GM20431 (cell line): ENCODE measurements around the gene CPT1C.
"Not testable (repeated sequence)": the region's sequence is repeated elsewhere in the genome, so short reads cannot be mapped to it uniquely, and the experiment has no call there.

ENCODE experiments used
- in situ Hi-C: fragments of 300-500 bp; cut with MseI, MboI; formaldehyde crosslinking; loops from one replicate; pipeline ENCODE4 v1.15.0; 2020; ENCODE audit warnings: low sequenced_read_pairs; ENCODE audit not compliant: unreplicated experiment

CPT1C gene

GRCh38 chr19:49696115-49696514 is 5.2 kb downstream of the CPT1C start:
- in situ Hi-C loops = no loop called here

DNA sequence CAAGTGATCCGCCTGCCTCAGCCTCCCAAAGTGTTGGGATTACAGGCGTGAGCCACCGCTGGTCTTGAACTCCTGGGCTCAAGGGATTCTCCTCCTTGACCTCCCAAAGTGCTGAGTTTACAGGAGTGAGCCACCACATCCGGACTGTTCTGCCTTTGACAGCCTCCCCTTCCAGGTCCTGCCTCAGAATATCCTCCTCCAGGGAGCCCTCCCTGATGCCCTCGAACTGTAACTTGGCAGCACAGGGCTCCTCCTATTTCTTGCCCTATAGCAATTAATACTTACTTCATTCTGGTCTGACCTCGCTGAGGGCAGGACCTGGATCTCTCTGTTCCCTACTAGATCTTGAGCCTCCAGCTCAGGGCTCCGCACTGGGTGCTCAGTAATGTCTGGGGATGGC is 5.9 kb downstream of the CPT1C start:
- in situ Hi-C loops = no loop called here

- in situ Hi-C loops = no loop called here
These were observed 8.4 kb downstream of the CPT1C start for GRCh38 chr19:49699364-49699763.

- in situ Hi-C loops = no loop called here
These were observed 9.6 kb downstream of the CPT1C start for GRCh38 chr19:49700563-49700962.

GRCh38 chr19:49701271-49701786 is 10.4 kb downstream of the CPT1C start:
- in situ Hi-C loops = no loop called here

- in situ Hi-C loops = no loop called here
These were observed 14.1 kb downstream of the CPT1C start for GRCh38 chr19:49704888-49705642.

DNA sequence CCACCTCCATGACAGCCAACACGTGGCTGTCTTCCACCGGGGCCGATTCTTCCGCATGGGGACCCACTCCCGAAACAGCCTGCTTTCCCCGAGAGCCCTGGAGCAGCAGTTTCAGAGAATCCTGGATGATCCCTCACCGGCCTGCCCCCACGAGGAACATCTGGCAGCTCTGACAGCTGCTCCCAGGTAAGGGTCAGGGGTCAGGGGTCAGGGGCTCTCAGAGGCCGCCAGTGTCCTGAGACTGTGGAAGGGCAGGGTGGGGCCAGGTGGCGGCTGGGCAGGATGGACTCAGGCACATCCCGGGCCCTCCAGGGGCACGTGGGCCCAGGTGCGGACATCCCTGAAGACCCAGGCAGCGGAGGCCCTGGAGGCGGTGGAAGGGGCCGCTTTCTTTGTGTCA is 15.0 kb downstream of the CPT1C start:
- in situ Hi-C loops = no loop called here

DNA sequence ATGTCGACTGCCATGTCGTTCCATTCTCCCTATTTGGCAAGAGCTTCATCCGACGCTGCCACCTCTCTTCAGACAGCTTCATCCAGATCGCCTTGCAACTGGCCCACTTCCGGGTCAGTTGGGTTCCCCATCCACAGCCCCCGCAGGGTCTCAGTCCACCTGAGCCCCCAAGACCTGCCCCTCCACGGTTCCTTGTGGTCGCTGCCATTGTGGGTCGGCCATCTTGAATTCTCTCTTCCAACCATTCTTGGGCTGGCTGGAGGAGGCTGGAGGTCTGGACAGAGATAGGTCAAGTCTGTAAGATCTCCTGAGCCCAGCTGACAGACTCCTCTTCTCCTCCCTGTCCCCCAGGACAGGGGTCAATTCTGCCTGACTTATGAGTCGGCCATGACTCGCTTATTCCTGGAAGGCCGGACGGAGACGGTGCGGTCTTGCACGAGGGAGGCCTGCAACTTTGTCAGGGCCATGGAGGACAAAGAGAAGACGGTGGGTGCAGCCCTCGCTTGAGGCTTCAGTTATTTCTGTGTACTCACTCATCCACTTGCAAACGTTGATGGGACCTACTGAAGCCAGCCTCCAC is 19.5 kb downstream of the CPT1C start:
- in situ Hi-C loops = no loop called here

DNA sequence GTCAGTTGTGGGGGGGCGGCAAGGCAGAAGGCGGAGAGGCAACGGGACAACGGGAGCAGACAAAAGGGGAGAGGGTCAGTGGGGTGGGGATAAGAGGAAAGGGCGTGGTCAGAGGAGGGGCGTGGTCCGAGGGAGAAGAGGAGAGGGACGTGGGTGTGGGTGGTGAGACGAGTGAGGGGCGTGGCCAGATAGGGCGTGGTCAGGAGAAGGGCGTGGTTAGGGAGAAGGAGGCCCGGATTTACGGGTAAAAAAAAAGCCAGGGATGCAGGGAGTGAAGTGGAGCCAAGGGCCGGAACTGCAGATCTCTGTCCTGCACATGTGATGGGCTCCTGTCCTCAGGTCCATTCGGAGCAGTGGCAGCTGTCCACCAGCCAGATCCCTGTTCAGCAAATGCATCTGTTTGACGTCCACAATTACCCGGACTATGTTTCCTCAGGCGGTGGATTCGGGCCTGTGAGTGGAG is 21.5 kb downstream of the CPT1C start:
- in situ Hi-C loops = no loop called here

DNA sequence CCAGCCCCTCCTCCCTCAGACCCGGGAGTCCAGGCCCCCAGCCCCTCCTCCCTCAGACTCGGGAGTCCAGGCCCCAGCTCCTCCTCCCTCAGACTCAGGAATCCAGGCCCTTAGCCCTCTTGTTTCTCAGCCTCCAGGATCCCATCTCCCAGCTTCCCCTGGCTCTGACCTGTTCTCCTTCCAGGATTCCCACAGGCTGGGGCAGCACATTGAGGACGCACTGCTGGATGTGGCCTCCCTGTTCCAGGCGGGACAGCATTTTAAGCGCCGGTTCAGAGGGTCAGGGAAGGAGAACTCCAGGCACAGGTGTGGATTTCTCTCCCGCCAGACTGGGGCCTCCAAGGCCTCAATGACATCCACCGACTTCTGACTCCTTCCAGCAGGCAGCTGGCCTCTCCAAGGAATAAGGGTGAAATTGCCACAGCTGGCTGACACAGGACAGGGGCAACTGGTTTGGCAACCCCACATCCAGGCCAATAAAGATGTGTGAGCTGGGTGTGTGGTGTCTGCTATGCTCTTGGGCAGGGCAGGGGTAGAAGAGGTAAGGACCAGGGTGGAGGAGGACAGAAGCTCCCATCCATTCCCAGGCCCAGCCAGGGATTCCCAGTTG is 22.4 kb downstream of the CPT1C start:
- in situ Hi-C loops = no loop called here

- in situ Hi-C loops = no loop called here
These were observed 25.2 kb downstream of the CPT1C start for GRCh38 chr19:49716154-49716553.

- in situ Hi-C loops = no loop called here
These were observed 27.6 kb downstream of the CPT1C start for GRCh38 chr19:49718511-49718910.

GRCh38 chr19:49718991-49719390 is 28.1 kb downstream of the CPT1C start:
- in situ Hi-C loops = no loop called here

DNA sequence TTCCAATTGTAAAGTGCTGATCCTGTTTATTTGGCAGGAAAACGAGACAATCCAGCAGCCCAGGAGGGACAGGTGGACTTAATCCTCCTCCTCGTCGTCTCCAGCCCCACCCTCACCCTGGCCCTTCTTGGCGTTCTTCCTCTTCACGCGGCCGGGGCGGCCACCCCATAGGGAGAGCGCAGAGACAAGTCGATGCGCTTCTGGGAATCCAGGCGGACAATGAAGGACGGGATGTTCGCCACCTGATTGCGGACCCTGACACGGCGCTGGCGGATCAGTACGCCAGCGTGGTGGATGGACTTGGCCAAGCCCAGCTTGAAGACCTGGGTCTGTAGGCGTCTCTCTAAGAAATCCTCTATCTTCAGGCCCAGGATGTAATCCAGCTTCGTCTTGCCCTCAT is 28.5 kb downstream of the CPT1C start:
- in situ Hi-C loops = not testable (repeated sequence)

DNA sequence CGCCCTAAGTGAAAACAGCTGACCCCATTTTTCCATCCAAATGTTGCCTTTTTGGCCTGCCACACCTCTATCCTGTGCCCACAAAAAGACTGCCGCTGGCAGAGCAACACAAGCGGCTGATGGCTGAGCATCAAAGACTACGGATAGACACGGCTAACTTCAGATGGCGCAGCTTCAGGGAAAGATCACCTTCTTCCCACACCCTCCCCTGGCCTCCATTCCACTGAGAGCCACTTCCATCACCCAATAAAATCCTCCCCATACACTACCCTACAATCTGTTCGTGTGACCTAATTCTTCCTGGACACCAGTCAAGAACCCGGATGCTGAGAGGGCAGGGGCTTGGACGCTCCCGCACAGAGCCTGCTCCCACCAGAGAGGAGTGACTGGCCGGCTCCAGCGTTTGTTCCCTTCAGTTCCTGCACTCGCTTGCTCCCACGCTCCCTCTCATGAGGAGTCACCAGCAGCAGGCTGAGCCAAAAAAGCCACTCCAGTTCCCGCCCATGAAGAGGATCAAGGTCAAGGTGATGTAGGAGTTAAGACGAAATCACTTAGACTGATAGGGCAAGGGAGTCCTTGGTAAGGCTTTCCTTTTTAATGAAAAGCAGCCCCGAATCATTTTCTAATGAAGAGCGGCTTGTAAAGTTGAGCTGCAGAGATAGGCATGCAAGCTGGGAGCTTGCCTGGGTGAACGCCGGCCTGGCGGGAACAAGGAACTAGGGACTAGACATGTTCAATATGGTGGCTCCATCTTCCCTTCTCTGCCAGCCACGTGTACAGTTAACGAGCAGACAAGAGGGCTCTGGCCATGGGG is 36.5 kb downstream of the CPT1C start:
- in situ Hi-C loops = no loop called here

GRCh38 chr19:49730166-49730565 is 39.2 kb downstream of the CPT1C start:
- in situ Hi-C loops = no loop called here

DNA sequence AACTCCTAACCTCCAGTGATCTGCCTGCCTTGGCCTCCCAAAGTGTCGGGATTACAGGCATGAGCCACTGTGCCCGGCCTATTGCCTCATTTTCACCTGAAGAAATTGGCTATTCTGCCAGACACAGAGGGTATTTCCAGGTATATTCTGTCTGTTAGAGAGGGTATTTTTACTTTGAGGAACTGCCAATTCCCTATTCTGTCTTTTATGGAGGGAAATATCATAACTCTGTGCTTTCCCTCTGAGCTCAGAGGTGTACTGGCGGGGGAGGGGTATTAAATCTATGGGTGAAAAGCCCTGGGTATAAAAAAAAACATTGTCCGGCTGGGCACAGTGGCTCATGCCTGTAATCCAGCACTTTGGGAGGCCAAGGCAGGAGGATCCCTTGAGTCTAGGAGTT is 47.4 kb downstream of the CPT1C start:
- in situ Hi-C loops = no loop called here

- in situ Hi-C loops = no loop called here
These were observed 48.2 kb downstream of the CPT1C start for GRCh38 chr19:49739098-49739497.

DNA sequence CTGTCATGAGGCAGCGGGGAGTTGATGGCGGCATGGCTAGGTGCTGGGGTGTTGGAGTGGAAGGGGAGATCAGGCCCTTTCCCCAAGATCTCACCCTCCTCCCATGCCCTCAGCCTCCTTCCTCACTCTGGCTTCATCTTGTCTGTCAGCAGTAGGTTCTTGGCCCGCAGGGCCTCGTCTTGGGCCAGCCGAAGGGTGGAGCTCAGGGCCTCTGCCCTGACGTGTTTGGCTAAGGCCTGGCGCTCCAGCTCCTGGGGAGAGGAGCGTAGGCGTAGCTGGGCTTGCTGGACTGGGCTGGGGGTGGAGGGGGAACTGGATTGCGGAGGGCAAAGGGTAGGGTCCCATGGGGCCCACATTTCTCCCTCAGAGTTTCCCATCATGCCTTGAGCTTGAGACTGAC is 49.0 kb downstream of the CPT1C start:
- in situ Hi-C loops = no loop called here

- in situ Hi-C loops = no loop called here
These were observed 50.4 kb downstream of the CPT1C start for GRCh38 chr19:49741210-49741844.
